HG02938 (cell line): ENCODE results near the gene EXTL1.
"Not testable (repeated sequence)": the region's sequence is repeated elsewhere in the genome, so short reads cannot be mapped to it uniquely, and the experiment has no call there.

Source experiments
- ATAC-seq: cut with Tn5 transposase; IDR thresholded peaks from one replicate; pipeline ENCODE4 v1.9.1; 2021; ENCODE audit warnings: mild to moderate bottlenecking, moderate library complexity; ENCODE audit not compliant: unreplicated experiment

Gene EXTL1, protein sequence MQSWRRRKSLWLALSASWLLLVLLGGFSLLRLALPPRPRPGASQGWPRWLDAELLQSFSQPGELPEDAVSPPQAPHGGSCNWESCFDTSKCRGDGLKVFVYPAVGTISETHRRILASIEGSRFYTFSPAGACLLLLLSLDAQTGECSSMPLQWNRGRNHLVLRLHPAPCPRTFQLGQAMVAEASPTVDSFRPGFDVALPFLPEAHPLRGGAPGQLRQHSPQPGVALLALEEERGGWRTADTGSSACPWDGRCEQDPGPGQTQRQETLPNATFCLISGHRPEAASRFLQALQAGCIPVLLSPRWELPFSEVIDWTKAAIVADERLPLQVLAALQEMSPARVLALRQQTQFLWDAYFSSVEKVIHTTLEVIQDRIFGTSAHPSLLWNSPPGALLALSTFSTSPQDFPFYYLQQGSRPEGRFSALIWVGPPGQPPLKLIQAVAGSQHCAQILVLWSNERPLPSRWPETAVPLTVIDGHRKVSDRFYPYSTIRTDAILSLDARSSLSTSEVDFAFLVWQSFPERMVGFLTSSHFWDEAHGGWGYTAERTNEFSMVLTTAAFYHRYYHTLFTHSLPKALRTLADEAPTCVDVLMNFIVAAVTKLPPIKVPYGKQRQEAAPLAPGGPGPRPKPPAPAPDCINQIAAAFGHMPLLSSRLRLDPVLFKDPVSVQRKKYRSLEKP

DNA sequence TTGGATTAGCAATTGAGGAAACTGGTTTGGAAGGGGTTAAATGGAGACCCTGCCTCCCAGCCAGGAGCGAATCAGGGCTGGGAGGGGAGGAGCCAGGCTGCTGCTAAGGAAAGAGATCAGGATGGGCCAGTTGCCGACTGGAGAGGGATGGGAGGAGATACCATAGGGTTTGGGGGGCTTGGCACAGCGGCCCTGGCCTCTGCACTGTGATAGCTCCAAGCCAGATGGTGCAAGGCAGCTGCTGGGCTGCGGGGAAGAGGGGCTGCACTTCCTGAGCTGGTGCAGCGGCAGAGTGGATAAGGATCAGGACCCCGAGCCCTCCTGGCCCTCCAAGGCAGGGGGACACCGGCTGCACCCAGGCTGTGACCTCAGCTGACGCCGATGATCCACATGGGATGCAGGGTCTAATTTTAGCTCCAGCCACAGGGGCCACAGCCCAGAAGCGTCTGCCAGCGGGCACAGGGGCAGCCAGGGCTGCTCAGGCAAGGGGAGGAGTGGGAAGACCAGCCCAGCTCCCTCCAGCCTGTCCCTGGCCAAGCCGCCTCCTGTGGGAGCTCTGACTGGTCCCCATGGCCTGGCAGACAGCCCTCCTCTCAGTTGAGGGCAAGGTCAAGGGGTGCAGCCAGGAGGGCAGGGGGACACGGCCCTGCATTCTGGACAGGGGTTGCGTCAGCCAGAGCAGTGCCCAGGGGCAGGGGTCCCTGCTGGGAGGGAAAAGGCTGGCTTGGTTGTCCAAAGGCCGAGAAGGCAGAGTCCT lies at the start of gene EXTL1:
Gene EXTL1 (plus strand): TSS at position 129 of the 757 bp plus-strand sequence. CDS start 872 bp downstream, outside the sequence.
- ATAC-seq, result no peak

- no peak for ATAC-seq
Measured at GRCh38 chr1:25971811-25972180, 49.8 kb upstream of the EXTL1 start.

DNA sequence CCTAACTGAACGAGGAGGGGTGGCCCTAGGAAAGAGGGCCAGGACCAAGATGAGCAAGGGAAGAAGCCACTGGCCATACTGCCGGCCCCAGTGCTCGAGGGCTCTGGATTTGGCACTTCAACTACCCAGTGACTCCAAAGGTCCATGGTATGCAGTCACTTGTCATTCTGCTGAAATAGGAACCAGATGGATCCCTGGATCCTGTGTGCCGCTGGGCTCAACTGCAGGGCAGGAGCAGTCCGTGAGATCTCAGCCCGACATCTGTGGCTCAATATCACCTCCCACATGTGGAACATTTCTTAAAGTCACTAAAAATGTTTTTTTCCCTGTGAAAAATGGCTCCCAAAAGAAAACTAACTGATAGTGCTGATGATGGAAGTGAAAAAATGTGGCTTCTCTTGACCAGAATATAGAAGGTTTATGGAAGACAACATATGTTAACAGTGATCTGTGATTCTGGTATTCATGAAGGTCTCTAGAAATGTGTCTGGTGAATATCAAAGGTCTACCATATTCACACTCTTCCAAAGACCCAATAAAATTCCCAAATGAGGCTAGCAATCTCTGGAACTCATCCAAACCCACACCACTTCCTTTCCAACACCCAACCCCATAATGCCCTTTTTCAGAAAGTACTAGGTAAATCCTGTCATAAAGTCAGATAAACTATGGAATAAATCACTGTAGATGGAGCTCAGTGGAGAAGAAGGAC lies 47.8 kb upstream of the EXTL1 start:
- no peak for ATAC-seq

DNA sequence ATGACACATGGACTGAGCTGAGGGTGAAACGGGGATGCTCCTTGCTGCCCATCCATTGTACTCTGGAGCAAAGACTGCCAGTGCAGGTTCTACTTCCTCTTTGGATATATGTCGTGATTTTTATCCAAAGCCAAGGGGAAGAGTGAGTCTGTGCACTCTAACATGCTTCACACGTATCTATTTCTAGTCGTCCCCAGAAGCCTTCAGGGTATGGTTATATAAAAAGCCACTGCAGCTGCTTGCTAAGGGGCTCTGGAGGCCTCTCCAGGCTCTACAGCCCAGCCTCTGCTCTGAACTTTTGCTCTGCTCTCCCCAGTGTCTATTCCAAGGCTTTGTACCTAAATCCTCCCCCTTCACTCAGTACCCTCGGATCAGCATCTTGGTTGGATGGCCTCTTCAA lies 43.8 kb upstream of the EXTL1 start:
- no peak for ATAC-seq

GRCh38 chr1:25978403-25978802 lies 43.2 kb upstream of the EXTL1 start:
- ATAC-seq, result no peak

GRCh38 chr1:25979210-25979609 lies 42.4 kb upstream of the EXTL1 start:
- no peak for ATAC-seq

GRCh38 chr1:25985171-25985570 lies 36.4 kb upstream of the EXTL1 start:
- ATAC-seq, result no peak

DNA sequence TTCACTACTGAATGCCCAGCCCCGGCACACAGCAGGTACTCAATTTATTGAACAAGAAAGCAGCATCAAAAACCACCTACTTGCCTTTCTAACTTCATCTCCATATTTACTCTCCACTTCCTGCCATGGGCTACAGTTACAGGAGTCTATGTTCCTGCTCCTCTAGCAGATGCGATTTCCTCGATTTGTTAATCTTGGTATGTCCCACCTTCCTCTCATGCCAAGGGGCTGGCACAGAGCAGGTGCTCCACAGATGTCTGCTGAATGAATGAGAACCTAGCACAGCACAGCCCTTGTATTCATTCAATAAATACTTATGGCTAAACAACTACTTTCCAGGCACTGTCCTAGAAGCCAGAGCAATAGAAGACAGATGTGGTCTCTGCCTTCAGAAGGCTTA lies 35.9 kb upstream of the EXTL1 start:
- no peak for ATAC-seq

DNA sequence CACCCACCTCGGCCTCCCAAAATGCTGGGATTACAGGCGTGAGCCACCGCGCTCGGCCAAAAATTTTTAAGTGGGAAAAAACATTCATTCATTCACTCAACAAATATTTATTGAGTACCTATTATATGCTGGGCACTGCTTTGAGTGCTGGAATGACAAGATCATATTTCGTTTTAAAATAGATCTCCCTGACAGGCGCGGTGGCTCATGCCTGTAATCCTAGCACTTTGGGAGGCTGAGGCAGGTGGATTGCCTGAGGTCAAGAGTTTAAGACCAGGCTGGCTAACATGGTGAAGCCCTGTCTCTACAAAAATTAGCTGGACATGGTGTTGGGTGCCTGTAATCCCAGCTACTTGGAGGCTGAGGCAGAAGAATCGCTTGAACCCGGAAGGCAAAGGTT lies 34.8 kb upstream of the EXTL1 start:
- not testable (repeated sequence) for ATAC-seq

GRCh38 chr1:25987951-25988350 lies 33.6 kb upstream of the EXTL1 start:
- ATAC-seq, result no peak

DNA sequence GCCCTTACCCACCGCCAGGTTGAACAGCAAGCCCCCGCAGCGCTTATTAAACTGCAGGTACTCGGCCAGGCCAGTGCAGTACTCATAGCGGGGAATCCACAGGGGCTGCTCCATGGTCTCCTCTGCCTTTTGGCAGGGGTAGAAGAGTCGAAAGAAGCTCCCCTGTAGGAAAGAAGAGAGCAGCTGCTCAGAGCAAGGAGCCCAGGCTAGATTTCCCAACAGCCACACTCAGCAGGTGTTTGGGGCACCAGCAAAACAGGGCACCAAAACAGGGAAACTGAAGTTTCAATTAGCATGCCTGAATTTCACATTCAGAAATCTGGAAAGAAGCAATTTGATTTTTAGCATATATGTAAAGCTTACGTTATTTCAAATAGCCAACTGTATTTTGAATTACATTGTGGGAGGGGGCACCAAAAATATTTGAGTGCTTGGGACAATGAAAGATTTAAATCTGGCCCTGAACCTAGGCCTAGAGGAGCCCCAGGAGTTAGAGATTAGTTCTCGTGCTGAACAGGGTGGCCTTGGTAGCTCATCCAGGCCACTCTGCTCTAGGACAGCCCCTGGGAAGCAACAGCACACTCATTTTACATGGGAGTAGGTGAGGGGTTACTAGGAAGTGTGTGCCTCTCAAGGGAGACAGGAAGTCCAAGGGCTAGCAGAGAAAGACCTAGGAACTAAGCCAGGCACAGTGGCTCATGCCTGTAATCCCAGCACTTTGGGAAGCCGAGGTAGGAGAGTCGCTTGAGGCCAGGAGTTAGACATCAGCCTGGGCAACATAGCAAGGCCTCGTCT lies 31.9 kb upstream of the EXTL1 start:
- ATAC-seq, result no peak

DNA sequence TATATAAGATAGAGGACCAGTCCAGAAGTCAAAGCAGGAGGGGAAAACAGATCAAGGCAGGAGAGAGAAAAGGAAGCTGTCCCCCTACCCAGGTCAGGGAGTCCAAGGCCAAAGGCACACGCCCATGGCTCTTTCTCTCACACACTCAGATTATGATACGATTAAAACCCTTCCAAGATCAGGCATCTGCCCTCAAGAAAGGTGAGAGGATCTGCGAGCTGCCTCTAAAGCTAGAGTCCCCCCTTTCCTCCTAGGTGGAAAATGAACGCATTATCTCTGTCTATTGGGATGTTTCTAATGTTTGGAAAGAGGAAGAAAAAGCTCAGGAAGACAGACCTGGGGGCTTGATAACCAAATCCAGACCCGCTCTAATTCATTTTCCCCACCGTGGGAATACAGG lies 31.3 kb upstream of the EXTL1 start:
- no peak for ATAC-seq

DNA sequence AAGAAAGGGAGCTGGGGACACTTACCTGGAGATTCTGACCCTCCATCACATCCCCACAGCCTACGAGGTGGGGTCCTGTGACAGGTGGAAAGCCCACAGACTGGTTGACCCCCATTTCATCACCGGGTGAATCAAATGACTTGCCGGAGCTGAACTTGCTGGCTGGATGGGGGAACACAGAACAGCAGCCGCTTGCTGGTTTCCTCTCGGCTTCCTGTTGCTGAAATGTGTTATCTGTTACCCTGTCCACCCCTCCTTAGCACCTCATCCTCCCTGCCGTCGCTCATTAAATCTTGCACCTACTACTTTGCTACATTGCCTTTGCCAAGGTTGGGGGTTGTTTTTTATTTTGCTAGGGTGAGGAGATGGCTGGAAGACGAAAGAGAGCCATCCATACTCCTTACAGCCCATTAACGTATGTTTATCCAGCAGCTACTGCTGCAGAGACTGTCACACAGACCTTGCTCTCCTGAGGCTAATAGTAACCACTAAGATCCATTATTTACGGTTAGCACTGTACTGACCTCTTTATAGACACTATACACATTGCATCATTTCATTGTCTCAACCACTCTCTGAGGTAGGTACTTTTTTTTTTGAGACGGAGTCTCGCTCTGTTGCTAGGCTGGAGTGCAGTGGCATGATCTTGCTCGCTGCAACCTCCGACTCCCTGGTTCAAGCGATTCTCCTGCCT lies 30.7 kb upstream of the EXTL1 start:
- ATAC-seq, result no peak

DNA sequence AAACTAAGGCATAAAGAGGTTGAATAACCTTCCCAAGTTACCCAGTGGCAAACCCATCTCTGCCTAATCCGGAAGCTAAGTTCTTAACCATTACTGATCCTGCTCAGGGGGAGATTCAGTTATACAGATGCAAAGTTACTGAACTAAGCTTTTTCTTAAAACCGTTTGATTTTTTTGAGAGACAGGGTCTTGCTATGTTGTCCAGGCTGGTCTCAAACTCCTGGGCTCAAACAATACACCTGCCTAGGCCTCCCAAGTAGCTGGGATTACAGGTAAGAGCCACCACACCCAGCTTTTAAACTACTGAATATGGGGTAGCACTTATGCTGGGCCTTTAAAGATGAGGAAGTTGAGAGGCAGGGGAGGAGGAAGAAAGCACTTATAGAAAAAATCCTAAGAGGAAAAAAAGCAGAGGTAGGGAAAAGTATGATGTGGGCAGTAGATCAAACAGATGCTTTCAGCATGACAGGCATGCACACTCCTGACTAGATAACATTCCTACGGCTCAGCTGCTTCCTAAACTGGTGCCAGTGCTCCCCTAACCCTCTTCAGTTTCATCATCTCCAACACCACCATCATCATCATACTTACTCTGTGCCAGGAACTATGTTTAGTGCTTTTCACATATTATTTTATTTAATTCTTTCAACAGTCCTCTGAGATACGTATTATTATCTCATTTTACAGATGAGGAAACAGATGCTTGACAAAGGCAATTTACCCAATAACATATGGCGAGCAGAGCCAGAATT lies 29.5 kb upstream of the EXTL1 start:
- no peak for ATAC-seq

- no peak for ATAC-seq
Measured at GRCh38 chr1:25992689-25993171, 28.8 kb upstream of the EXTL1 start.

DNA sequence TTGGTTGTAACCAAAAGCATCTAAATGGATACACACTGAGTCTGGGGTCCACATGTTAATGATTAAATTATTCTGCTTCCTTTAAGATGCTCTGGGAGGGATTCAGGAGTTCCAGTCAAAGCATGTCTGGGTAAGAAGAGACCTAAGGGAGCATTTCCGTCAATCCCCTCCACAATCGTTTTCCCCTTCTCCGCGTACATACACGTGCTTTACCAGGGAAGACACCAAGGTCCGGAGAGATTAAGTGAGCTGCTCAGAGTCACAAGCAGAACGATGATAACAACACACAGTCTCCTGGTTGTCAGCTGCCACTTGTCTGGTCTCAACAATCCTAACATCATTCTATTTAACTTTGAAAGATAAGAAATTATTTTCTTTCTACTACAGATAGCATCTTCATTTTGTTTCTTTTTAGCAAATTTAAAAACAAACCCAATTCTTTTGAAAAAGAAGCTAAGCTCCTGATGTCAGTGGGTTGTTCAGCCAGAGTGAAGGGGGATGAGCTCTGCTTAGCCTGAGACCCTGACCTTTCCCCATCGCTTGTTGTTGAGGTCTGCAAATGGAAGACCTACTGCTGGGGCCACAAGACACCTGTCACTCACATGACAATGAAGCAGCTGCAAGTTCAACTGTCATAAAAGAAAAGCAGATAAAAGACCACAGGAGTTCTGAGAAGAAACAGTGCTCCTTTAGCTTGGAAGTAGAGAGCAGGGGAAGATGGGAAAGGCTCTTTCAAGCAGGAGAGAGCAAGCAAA lies 28.2 kb upstream of the EXTL1 start:
- ATAC-seq, result no peak

DNA sequence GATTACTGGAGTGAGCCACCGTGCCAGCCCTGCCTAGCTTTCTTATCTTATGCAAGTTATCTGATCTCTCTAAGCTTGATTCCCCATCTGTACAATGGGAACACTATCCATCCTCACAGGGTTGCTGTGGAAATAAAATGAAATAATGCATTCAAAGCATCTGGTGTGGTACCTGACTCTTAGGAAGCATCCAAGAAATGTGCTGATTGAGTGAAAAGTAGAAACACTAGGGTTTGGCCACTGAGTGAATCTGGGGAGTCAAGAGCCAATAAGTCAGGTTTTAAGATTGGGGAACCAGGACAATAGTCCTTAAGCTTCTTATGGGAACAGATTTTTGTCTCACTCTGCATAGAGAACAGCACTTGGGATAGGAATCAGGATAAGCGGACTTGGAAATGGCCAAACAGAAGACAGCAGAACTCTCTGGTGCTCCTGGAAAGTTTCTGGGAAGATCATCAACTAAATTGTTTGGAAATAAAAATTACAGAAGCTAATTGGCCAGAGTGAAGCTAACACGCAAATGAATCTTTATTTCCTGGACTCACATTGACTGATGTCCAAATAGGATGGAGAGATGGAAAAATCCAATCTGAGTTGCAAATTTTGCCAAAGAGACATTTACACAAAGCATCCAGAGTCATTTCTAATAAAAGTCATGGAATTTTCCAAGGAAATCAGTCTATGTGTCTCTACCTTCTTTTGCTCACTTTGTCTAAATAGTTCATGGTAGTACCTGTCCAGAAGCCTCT lies 27.0 kb upstream of the EXTL1 start:
- ATAC-seq, result no peak
